Smooth muscle cell of the brain vasculature (primary cell): ENCODE results near the gene FGF7.
"Not testable (repeated sequence)": the region's sequence is repeated elsewhere in the genome, so short reads cannot be mapped to it uniquely, and the experiment has no call there.

Source experiments
- DNase-seq: peaks from one replicate; pipeline ENCODE4 v3.0.0-alpha.2; 2012; ENCODE audit warnings: low read depth, low spot score

Gene FGF7

DNA sequence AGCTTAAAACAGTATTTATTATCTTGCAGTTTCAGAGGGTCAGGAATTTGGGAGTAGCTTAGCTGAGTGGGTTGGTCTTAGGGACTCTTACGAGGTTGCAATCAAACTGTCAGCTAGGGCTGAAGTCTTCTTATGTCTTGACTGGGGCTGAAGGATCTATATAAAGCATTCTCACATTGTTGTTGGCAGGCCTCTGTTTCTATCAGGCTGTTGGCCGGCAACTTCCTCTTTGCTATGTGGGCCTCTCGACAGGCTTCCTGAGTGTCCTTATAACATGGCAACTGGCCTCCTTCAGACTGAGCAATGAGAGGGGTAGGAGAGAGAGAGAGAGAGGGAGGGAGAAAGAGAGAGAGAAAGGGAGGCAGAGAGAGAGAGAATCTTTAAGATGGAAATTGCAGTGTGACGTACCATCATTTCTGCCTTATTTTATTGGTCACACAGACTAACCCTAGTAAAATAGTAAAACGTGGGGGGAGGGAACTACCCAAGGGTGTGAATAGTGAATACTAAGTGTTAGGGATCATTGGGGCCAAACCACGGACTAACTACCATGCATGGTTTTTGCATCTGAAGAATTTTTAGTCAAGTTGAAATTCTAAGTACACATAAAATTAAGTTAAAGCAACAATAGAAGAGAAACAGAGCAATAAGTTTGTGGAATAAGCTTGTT, 16.1 kb downstream of the FGF7 start:
- no peak for DNase-seq

GRCh38 chr15:49439678-49440395, 16.8 kb downstream of the FGF7 start:
- DNase-seq: no peak

DNA sequence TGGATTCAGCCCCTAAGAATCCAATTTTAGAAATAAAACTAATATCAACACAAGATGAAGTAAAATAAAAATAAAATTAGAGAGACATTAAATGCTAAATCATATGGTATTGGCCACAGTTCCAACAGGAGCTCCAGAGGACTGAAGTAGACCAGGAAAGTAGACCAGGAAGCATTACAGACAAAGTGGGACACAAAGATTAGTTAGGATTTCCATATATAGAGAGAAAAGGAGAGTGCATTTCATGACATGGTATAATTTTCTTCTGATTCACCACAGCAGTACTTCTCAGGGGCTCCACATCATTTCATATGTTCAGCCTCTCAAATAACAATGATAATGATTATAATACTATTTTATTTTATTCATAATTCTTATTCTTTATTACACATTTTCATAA, 18.3 kb downstream of the FGF7 start:
- no peak for DNase-seq

DNA sequence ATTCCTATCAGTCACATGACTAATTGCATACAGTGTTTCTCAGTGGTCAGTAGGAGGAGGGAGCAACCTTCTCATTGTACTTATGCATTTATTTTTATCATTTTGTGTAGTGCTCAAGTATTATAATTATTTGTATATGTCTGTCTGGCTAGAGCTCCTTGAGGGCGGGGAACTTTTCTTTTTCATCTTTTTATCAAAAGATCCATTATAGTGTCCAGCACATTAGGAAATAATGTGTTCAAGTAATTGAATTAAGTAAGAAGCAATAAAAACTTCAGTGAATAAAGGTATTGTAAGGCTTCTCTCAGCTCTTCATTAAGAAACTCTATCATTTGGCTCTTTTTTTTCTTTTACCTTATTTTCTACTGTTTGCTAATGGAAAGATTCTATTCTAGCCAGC, 18.8 kb downstream of the FGF7 start:
- no peak for DNase-seq

- DNase-seq: no peak
Observed at GRCh38 chr15:49452595-49452994, 29.6 kb downstream of the FGF7 start.

DNA sequence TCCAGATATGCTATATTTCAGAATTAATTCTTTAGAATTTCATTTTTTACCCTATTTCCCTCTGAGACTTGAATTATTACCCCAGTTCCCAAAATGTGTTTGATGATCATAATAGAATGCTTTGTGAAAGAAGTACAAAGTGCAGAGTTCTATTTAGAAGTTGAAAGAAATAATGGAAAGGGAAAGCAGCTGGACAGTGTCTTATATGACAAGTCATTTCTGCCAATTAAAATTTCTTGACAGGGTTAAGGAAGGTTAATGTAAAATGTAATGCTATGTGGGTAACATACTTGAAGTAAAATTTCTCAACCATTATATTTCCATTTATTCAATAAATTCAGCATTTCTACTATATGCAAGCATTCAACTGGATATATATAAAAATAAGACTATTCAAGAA, 33.1 kb downstream of the FGF7 start:
- no peak for DNase-seq

- no peak for DNase-seq
Observed at GRCh38 chr15:49458145-49458544, 35.1 kb downstream of the FGF7 start.

DNA sequence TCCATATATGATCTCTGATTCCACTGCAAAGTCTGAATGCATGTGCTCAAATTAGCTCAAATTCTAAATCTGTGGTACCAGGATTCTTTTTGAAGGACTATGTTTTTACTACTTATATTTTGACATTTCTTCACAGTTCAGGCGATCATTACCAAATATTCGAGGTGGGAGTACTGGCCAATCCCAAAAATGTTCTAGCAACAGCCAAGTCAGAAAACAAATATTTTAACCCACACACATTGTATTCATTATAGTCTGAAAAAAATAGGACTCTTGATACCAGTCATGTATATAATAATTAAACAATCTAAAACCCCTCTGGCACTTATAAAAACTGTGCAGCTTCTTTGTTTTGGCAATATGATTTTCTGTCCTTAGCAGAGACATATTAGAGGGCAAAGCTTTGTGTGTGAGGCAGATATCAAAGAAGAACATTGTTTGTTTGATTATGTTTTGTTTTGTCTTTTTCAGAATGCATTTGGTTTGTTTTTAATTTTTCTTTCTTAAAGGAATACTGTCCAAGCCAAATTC, 37.4 kb downstream of the FGF7 start:
- no peak for DNase-seq

GRCh38 chr15:49462232-49462844, 39.3 kb downstream of the FGF7 start:
- no peak for DNase-seq

- DNase-seq: no peak
Observed at GRCh38 chr15:49464522-49464921, 41.5 kb downstream of the FGF7 start.

- no peak for DNase-seq
Observed at GRCh38 chr15:49466119-49466518, 43.1 kb downstream of the FGF7 start.

DNA sequence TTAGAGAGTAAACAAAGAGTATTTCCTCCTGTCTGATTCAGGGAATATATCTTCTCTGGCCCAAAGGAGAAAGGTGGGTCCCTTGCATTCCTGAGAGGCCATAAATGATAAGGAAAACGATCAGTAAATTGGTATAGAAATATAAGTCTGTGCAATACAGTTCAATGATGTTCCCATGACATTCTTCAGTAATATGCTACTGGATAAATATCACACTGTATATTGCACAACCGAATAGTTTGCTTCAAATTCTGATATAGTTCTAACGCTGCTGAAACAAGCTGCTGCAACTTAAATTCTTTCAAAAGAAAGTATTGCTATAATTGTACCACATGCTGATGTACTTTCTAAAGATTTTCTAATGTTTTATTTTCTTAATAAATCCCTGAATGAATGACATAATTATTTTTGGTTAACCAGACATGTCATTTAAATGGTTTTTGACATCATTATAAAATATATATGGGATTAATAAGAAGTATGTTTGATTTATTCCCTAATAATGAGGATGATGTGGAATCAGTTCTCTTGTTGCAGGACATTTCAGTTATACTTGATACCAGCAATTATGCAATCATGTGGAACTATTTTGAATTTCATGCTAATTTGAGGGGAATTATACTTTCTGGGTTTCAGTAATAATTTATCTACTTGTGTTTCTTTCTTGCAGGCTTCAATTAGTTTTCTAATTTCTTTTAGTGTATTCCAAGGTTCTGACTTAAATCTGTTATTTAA, 44.9 kb downstream of the FGF7 start:
- no peak for DNase-seq

DNA sequence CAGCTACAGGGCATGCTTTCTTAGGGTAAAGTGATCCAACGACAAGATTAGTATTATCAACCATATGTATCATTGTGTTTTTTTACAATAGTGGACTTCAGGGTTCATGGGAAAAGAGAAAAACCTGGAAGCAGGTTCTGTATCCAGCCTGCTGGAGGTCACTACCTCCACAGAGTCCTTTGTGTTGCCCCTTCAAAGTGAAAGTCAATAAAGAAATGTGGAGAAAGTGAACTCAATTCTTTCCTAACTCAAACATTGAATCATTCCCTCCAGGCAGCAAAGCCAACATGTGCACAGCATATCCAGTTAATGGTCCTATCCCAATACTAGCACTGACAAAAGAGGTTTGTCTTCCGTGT, 45.4 kb downstream of the FGF7 start:
- DNase-seq: no peak

DNA sequence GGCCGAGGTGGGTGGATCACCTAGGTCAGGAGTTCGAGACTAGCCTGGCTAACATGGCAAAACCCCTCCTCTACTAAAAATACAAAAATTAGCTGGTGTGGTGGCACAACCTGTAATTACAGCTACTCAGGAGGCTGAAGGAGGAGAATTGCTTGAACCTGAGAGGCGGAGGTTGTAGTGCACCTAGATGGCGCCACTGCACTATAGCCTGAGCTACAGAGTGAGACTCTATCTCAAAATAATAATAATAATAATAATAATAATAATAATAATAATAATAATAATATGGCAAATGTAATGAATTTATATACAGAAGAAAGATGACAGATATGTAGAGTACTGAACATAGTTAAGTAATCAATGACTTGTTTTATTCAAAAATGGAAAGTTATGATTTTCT, 48.2 kb downstream of the FGF7 start:
- not testable (repeated sequence) for DNase-seq

- DNase-seq: no peak
Observed at GRCh38 chr15:49471733-49472132, 48.7 kb downstream of the FGF7 start.

DNA sequence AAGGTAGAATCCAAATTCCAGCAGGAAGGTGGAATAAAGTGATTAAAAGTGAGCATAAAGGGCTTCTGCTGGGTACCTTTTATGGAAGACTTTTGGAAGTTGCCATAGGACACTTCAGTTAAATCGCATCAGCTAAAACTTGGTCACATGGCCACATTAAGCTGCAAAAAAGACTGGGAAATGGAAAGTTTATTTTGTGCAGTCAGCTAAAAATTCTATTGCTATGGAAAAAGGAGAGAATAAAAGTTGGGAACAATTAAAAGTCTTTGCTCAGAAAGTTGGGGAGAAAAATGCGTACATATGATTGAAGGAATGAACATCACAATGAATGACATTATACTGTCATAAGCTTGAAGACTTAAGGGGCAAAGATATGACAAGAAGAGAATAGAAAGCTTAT, 49.3 kb downstream of the FGF7 start:
- DNase-seq: no peak

DNA sequence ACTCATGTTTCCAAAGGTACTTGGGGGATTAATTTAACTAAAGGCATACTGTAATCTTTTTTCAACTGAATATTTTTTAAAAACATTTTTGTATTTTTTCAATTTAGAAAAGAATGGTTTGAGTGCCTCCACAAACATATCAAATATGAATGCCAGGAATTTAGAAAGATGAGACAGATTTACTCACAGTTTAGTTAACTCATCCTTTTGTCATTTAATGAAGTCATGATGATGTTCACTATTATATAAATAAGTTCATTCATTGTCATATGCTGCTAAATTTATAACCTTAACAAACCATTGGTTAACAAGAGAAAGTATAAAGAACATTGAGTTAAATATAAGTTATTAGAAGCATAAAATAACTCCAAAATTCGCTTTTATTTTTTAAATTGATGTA, 50.0 kb downstream of the FGF7 start:
- no peak for DNase-seq

- DNase-seq: not testable (repeated sequence)
Observed at GRCh38 chr15:49478021-49478420, 55.0 kb downstream of the FGF7 start.

- DNase-seq: not testable (repeated sequence)
Observed at GRCh38 chr15:49478982-49479381, 55.9 kb downstream of the FGF7 start.

DNA sequence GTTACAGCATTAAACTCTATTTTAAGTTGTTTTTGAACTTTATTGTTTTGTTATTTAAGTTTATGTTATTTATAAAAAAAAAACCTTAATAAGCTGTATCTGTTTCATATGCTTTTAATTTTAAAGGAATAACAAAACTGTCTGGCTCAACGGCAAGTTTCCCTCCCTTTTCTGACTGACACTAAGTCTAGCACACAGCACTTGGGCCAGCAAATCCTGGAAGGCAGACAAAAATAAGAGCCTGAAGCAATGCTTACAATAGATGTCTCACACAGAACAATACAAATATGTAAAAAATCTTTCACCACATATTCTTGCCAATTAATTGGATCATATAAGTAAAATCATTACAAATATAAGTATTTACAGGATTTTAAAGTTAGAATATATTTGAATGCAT, 62.4 kb downstream of the FGF7 start:
- not testable (repeated sequence) for DNase-seq

- DNase-seq: no peak
Observed at GRCh38 chr15:49490966-49491365, 67.9 kb downstream of the FGF7 start.

DNA sequence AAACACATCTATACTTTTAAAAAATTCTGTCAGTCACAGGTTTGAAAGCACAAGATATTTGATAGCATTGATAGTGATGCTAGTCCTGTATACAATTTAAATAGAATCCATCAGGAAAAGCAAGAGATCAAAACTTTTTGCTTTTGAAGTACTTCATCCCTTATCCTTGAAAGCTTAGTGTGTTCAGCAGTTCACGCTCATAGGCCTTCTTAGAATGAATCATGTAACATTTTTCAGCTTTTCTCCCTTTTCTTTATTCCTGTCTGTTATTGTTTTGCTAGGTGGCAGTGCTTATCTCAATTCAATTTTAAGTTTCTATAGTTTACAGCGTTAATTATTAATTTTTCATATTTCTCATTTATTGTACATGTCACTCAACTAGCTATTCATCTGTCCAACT, 69.1 kb downstream of the FGF7 start:
- DNase-seq: no peak
